ENCODE measurements around the gene ZC3H7A. TPM values are rescaled to one million over a fixed set of nuclear protein-coding genes. Genes with fewer than 3 reads are reported as not detected.
"Not testable (repeated sequence)": the region's sequence is repeated elsewhere in the genome, so short reads cannot be mapped to it uniquely, and the experiment has no call there.

The ZC3H7A gene
- total and polyA plus RNA-seq, 2 of the 8 experiments (the other 6 are each of a cell fraction or from before 2014, with no cell fraction given): 32.0 to 55.9 TPM

GRCh38 chr16:11816123-11816522, 19.1 kb upstream of the ZC3H7A start (continued):
- TF ChIP-seq YY1 (IDR thresholded peaks at IDR 0.05; ENCODE audit: low read depth, low read length): no peak
- TF ChIP-seq CHD1 (IDR thresholded peaks at IDR 0.05; ENCODE audit: low read depth, low read length): no peak
- no peak for TF ChIP-seq KDM4A (IDR thresholded peaks at IDR 0.05; ENCODE audit: low read depth, low read length, severe bottlenecking)

- ChIA-PET CTCF (ENCODE audit: partially characterized antibody) (interaction anchor here (0.6 to 1.2 kb wide), 4 partner anchors 27 to 408 kb away, joined by 3 to 4 read pairs (median 3); no protein-coding TSS in a partner anchor), POLR2A (ENCODE audit: partially characterized antibody) (interaction anchor here (0.6 kb wide), 2 partner anchors 17 to 1618 kb away, joined by 3 read pairs; no protein-coding TSS in a partner anchor)
- H2BK12ac ChIP-seq (ENCODE audit: low read depth, low read length); H3K9ac ChIP-seq (replicated peaks in 1 of 4; ENCODE audit: extremely low read depth in 1 of 4, low read depth in 3 of 4, low read length in 3 of 4); H3K56ac ChIP-seq (replicated peaks; ENCODE audit: insufficient read length, low read depth, low read length); H3K79me2 ChIP-seq (ENCODE audit: control insufficient read depth in 1 of 2, insufficient read depth in 2 of 2, low read length in 2 of 2); H2AFZ ChIP-seq (ENCODE audit: low read length); H3K4ac ChIP-seq (replicated peaks; ENCODE audit: insufficient read length, low read depth, low read length); H3K23me2 ChIP-seq (ENCODE audit: low read depth, low read length); H3K79me1 ChIP-seq (ENCODE audit: low read depth, low read length); H3K23ac ChIP-seq (ENCODE audit: insufficient read length); H4K5ac ChIP-seq (ENCODE audit: insufficient read length, low read depth, low read length); H2BK20ac ChIP-seq (ENCODE audit: low read length); H2AK5ac ChIP-seq (ENCODE audit: low read depth, low read length); H4K20me1 ChIP-seq (replicated peaks in 1 of 2; ENCODE audit: control insufficient read depth in 1 of 2, insufficient read depth in 2 of 2, low read length in 2 of 2); H2BK15ac ChIP-seq (ENCODE audit: low read length); H3K4me1 ChIP-seq (replicated peaks in 1 of 4; ENCODE audit: control insufficient read depth in 3 of 4, insufficient read depth in 4 of 4, low read length in 3 of 4); DNase-seq (ENCODE audit: low read depth in 1 of 2, low spot score in 2 of 2); H3K27me3 ChIP-seq (replicated peaks in 1 of 4; ENCODE audit: control insufficient read depth in 3 of 4, extremely low read depth in 1 of 4, insufficient read depth in 3 of 4, low read length in 3 of 4); H4K8ac ChIP-seq (ENCODE audit: extremely low read depth, insufficient read depth, low read length); H3K18ac ChIP-seq (ENCODE audit: extremely low read depth, low read length); H2BK120ac ChIP-seq (replicated peaks; ENCODE audit: low read depth, low read length); H3K9me3 ChIP-seq (ENCODE audit: insufficient read depth in 2 of 2, low read depth in 1 of 2, low read length in 1 of 2); H3K14ac ChIP-seq (ENCODE audit: insufficient read length); H2BK5ac ChIP-seq (ENCODE audit: low read depth, low read length); H3K4me2 ChIP-seq (ENCODE audit: insufficient read depth in 1 of 2, low read depth in 2 of 2, low read length in 2 of 2); H3K27ac ChIP-seq (ENCODE audit: low read depth, low read length); H3K36me3 ChIP-seq (ENCODE audit: control insufficient read depth in 2 of 4, insufficient read depth in 4 of 4, low read length in 3 of 4); H4K91ac ChIP-seq (replicated peaks; ENCODE audit: insufficient read length, low read length); FAIRE-seq; H3K4me3 ChIP-seq (ENCODE audit: extremely low read depth in 1 of 4, insufficient read depth in 2 of 4, low read depth in 3 of 4, low read length in 4 of 4): not testable (repeated sequence)
- 87% methylated on average over 4 of the region's 4 CpGs; no CpG with 5 or more reads in 1 of the 2 experiments for WGBS, 2 experiments (ENCODE audit: extremely low coverage in 1 of 2, insufficient coverage in 1 of 2, insufficient read length in 1 of 2, insufficient replicate concordance in 2 of 2, low coverage in 1 of 2, low lambda C conversion rate in 2 of 2, missing lambda C conversion rate in 1 of 2)
These were observed 17.7 kb upstream of the ZC3H7A start for GRCh38 chr16:11814800-11815199.
